Measurements from ENCODE around the gene FANCE.

FANCE gene

DNA sequence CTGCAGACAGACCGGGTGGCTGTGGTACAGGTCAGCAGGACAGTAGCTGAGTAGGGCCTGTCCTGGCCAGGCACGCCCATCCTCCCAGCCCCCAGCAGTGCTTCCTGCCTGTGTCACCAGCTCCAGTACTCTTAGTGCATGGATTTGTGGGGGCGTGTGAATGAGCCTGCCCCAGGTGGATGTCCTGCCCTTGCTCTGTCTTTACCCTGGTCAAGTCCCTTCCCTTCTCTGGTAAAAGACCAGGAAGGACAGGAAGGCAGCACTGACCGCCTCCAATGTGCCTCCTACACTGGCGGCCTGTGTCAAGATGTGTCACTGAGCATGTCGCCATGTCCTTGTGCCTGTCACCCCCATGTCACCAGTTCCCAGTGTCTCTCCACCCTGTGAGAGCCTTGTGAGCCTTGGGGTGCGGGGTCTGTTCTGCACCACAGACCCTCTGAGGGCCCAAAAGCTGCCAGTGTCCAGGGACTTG is 32.8 kb downstream of the FANCE start:
- DNase-seq (ENCODE audit: low spot score), result no peak

DNA sequence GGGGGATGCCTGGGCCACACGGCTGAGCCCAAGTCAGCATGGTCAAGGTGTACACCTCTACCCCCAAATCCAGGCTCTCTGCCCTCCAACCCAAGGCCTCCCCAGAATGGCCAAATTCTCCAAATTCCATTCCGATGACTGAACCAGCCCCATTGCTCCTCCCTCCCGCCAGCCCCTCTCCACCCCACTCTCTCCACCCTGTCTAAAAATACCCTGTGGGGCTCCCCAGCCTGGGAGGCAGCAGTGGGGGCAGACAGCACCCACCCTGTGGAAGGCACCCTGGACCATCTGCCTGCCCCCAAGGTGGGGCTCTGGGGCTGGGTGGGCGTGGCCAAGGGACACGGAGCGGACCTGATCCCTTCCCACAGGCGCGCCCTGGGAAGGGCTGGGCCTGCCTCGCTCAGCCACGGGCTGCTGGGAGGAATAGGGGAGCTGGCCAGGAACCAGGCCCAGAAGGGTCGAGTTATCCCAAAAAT is 33.3 kb downstream of the FANCE start:
- DNase-seq (ENCODE audit: low spot score), result no peak

DNA sequence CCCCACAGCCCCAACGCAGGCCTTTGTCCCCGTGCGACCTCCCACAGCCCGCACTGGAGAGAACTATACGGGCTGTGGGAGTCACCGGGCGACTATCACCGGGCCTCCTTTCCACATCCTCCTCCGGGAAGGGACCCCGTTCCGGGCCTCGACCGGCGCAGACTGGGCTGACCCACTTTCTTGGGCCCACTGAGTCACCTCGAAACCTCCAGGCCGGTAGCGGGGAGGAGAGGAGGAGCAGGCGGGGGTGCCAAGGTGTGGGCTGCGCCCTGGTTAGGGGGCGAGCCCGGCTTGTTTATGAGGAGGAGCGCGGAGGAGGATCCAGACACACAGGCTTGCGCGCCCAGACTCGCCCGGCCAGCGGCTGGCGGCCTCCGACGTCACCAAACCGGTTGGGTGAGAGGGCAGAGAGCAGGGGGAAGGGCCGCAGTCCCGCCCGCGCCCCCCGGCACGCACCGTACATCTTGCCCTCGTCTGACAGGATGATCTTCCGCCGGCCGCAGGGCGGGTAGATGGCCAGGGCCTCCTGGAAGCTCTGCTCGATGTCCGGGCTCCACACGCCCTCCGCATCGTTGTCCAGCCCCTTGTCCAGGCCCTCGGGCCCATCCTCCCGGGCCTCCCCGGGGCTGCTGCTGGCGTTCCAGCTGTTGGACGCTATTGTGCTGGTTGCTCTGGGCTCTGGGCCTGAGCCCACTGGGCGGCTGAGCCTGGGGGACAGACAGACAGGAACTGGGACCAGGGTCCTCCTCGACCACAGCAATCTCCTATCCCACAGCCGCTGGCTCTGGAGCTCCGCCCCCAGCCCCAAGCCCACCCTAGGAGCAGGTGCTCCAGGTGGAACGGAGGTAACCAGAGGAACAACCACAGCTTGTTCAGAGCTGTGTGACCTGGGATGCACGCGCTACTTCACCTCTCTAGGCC is 34.1 kb downstream of the FANCE start:
- no peak for DNase-seq (ENCODE audit: low spot score)

DNA sequence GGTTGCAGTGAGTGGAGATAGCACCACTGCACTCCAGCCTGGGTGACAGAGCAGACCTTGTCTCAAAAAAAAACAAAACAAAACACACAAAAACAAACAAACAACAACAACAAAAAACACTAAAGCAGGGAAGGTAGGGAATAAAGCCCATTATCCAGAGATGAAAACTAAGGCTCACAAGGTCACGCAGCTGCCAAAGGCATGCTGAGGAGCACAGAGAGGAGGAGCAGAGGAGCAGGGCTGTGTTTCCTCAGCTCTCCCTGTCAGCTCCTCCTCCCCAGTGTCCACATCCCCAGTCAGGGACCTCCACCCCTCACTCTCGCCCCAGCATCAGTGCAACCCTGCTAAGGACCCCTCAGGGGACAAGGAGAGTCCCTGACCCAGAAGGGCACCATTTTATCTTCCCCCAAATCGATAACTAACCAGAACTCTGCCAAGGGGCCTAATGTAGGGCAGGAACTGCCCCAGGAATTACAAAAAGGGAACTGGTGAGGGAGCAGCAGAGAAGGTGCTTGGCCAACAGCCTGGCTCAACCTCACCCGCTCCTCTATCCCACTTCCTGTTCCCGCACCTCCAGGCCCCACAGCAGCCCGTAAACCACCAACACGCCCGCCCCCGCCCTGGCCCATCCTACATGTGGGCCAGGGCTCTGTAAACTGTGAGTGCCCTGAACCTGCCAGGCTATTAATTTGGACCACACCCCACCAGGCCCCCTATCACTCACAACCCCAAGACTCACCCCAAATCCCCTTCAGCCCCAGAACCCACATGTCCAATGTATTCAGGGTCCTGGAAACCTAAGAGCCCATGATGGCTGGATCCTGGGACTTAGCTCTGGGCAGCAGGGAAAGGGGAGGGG is 35.7 kb downstream of the FANCE start:
- no peak for DNase-seq (ENCODE audit: low spot score)

DNA sequence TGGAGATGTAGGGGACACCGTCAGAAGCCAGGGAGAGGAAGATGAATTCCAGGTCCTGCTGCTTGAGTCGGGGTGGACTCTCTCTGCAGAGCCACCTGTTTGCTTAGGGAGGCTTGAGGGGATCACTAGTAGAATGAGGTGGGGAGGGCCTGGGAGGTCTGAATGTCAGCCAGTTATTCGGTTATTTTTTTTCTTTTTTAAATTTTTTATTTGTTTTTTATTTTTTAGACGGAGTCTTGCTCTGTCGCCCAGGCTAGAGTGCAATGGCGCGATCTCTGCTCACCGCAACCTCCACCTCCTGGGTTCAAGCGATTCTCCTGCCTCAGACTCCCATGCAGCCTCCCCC is 36.4 kb downstream of the FANCE start:
- no peak for DNase-seq (ENCODE audit: low spot score)

DNA sequence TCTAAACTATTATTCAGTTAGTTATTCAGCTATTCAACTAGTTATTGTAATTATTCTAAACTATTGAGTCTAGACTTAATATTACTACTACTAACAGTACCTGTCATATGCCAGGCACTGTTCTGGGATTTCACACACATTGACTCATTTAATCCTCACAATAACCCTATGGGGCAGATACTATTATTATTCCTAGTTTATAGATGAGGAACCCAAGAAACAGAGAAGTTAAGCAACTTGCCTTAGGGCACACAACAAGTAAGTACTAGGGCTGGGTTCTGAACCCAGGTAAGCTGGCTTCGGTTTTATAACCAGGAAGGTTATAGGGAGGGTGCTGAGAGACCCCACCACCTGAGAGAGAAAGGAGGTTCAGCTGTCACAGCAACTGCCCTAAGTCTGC is 36.9 kb downstream of the FANCE start:
- DNase-seq (ENCODE audit: low spot score), result no peak

DNA sequence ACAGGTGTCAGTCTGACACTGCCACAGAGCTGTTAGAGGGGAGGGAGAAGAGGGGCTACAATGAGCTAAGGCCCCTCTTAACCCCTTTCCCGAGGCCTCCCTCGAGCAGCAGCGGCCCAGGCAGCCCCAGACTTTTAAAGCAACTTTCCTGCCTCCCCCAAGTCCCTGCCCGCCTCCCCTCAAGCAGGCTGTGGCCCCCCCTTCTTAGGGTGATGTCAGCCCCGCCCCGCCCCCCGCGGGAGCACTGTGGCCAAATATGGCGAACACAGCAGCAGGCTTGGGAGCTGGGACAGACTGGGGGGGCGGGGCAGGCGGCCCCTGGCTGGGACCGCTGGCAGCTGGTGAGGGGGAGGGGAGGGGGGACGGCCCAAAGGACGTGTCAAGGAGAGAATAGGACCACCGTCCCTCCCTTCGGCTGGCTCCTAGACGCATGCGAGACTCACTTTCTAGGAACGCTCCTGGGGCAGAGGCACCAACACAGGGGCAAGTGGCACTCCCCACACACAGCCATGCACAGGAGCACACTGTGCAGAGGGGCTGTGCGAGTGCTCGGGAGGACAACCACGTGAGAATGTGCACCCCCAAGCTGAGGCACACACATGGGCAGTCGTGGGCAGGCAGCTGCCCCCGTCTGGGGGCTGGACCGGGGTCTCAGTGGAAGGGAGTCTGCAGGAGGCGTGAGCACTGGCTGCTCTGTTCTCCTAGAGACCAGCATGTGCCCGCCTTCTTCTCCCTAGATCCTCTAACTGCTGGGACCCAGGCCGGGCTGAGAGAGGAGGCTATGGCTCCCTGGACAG is 38.1 kb downstream of the FANCE start:
- no peak for DNase-seq (ENCODE audit: low spot score)

DNA sequence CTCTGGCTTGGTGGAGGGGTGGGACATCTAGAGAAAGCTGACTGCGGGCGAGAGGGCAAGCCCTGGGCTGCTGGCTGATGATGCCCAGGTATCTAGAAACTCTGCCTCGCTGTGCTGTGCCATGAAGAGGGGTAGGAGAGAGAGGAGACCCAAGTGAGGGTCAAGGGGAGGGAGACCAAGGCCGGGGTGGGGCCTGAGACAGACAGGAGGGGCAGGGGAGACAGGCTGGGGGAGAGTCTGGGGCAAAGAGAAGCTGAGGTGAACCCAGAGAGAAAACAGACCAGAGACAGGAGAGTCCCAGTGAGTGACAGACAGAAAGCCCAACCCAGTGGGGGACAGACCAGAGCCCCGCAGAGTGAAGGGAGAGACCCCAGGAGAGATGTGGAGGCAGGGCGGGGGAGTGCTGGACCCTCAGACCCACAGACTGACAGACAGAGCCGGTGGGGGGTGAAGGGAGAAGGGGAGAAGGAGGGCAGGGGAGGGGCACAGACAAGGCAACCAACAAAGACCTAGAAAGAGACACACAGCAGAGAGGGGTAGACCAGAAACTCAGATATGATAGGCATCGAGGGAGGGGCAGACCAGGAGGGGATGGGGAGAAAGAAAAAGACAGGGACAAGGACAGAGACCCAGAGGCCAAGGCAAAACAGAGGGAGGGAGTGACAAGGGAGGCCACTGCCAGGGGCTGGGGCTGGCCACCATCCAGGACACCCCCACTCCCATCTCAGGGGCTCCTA is 38.9 kb downstream of the FANCE start:
- DNase-seq (ENCODE audit: low spot score), result no peak

DNA sequence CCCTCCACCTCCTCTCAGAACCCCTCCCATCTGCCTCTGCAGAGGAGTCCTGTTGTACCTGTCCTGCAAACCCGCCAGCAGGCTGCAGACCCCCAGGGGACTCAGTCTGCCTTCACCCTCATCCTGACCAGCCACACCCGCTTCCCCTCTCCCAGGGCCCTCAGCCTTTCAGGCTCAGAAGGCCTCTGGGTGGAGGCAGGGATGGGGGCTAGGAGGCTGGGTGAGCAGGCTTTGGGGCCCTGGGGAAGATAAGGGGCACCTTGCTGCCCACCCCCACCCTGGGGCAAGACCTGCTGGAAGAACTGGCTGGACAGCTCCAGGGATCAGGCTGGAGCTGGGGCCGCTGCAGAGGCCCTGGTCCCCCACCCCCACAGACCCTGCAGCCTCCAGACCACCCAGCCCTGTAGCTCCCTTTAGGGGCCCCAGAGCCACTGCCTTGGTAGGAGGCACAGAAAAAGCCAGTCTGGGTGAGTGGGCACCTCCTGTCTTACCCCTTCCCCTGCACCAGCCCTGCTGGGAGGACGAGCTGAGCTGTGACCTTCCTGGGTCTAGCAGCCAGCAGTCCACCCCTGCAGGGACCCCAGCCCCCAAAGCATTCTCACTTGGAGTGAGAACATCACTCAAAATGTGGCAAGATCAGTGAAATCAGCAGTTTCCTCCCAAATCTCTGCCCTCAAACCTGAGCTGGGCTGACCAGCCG is 39.6 kb downstream of the FANCE start:
- DNase-seq (ENCODE audit: low spot score), result no peak

DNA sequence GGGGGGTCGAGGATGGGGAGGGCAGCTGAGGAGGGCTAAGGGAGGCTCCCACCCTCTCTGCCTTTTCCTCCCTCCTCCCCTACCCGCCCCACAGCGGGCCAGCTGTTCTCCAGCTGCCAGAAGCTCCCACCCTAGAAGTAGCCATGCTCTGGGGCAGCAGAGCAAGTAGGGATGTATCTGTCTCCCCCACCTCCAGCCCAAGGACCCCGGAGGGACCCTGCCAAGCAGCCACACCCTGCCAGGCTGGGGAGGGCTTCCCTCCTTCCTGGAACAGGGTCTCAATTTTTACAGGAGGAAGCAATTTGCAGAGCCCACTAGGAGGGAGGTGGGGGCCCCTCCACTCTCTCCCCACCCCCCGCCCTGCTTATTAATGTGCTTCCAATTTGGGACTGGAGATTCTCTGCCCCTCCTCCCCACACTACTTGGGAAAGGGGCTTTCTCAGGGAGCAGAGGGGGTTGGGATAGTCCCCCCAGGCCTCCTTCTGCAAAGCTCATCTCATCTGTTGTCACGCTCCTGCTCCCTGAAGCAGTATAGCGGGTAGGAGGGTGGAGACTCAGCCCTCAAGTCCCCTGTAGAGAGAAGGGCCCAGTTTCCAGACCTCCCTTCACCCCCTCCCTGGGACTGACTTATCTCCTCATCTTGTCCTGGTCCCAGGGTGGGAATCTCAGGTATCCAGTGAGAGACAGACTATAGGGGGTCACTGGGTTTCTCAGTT is 40.3 kb downstream of the FANCE start:
- DNase-seq (ENCODE audit: low spot score), result no peak

DNA sequence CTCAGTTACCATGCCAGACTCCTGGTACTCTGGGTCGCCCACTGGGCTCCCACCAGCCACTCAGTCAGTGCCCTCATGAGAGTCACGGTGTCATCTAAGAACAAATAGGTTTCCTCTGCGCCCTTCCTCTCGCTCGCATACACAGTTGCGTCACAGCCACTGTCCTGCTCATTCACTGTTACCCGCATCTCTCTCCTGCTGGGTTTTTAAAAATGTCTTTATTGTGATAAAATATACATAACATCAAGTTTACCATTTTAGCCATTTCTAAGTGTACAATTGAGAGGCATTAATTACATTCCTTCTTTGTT is 40.8 kb downstream of the FANCE start:
- no peak for DNase-seq (ENCODE audit: low spot score)

DNA sequence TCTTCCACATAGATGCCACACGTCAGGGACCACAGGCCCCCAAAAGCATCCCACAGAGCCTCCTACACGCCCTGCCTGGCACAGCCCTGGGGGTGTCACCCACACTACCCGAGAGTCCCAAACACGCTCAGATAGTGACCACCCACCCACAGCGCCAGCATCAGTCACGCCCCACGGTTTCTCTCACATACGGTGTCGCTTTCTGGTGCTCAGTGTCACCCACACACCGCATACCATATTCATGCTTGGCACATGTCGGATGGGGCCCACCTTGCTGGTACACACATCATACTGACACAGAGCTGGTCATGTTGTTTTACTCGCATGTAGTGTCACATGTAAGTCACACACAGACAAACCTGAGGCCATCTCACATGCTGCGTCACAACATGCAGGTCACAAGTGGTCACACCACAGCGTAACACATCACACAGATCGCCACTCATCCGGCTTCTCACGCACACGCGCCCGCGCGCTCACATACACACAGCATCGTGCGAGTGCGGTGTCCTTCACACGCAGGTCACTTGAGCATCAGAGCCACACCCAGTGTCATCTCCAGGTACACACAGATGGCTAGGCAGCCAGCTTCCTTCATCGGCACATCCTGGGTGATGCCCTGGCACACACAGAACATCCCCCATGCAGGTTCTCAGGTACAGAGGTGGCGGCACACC is 41.3 kb downstream of the FANCE start:
- no peak for DNase-seq (ENCODE audit: low spot score)

DNA sequence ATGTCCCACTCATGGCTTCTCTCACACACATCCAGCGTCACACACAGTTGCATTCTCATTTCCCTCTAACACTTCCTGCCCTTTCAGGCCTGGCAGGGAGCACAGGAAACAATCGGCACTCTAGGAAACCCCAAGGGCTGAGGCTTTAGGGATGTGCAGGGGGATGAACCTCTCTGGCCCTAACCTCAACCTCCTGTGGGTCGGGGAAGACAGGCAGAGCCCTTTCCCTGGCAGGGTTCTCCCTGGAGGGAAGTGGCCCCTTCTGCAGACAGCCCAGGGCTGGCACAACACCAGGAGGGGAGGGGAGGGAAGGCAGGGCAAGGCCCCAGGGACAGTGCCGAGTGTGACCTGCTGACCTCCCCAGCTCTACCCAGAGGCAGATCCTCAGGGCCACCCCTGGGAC is 42.0 kb downstream of the FANCE start:
- DNase-seq (ENCODE audit: low spot score), result no peak

DNA sequence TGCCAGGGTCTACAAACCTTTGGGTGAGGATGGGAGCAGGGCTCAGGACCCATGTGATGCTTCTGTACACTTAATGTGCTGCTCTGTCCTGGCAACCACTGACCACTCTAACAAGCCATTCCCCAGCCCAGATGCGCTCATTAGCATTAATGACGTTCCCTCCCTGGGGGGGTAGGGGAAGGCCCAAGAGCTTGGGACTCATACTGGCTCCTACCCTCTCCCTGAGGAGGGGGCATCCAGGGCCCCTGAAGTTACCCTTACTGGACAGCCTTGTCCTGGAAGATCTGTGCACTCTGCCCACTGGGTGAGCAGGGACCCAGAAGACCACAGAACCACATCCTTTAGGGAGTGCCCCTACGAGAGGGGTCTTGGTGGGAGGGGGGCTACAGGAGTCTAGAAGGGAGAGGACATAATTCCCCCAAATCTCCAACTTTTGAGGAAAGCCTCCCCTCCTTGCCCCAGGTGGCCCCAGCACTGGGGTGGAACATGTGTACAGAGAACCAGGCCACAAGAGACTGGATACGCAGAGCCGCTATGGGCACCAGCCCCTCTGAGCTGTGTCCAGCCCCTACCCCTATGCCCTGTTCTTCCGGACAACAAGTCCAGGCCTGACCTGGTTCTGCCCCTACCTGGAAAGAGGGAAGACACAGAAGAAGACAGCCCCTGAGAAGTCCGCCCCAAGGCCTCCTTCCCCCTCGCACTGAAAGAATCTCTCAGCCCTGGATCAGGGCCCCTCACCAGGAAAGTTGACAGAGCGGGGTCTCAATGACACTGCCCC is 43.3 kb downstream of the FANCE start:
- DNase-seq (ENCODE audit: low spot score), result no peak

DNA sequence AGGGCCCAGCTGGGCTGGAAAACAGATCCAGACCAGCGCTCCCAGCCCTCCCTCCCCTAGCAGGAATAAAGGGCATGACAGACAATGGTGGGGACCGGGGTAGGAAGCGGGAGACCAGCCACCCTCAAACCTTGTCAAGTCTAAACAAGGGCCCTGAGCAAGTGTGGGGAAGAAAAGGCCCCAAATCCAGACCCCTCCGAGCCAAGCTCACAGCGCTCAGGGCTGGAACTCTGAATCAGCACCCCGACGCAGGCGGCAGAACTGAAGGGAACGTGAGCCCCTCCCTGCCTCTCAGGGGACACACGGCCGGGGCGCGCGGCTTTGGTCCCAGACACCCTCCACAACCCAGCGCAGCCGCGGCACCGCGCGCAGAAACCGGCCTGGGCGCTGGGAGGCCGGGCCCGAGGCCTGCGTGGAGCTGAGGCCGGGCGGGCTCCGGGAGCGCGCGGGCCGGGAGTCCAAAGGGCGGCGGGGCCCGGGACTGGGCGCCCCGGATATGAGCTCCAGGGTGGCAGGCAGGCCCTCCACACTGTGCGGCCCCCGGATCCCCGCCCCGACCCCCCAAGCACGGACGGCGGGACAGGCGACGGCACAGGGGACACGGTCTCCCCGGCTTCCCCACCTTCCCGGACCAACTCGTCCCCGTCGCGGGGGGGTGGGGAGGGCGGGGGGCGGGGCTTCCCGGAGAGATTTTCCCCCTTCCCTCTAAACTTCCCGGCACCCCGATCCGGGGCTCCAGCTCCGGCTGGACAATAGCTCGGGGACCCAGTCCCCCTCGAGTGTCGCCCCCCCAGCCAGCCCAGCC is 44.1 kb downstream of the FANCE start:
- DNase-seq (ENCODE audit: low spot score), result peak; percentile 58

DNA sequence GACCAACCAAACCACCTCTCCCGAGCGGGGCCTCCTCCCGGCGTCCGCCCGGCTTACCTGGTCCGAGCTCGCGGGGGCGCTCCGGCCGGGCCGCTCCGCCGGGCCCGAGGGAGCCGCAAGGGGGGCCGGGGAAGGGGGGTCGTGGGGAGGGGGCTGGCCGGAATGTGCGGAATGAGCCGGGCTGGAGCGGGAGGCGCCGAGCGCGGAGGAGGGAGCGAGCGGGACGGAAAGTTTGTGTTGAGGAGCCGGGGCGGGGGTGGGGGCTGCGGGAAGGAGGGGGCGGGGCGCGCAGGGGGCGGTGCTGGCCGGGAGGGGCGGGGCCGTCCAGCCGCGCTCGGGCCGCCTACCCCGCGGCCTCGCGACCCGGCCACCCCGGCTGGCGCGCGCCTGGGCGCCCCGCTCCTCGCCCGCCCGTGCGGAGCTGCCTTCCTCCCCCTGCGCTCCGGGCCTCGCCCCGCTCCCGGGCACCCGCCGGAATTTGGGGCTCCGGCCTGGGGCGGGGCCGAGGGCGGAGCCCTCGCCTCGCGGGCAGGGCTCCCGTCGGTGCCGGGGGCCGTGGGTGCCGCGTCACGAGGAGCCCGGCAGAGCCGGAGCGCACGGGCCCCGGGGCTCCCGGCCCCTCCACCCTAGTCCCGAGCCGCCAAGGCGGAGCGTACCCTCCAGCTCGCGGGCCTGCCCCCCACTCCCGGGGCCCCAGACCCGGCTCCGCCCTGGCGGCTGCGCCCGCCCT is 44.9 kb downstream of the FANCE start, which contains the start of gene TEAD3:
TSS of gene TEAD3 (minus strand) at position 239 of the 730 bp plus-strand sequence.
- peak; percentile 90 for DNase-seq (ENCODE audit: low spot score)
